Fibroblast of skin of left quadriceps (primary cell): ENCODE results near the gene ZDHHC4.
A peak's percentile ranks its signal among the peaks of the same experiment; 100 is the strongest.
"Not testable (repeated sequence)": the region's sequence is repeated elsewhere in the genome, so short reads cannot be mapped to it uniquely, and the experiment has no call there.

ENCODE experiments used
- DNase-seq, 2 experiments: peaks; one replicate each; pipeline ENCODE4 v3.0.0-alpha.2; 2013; ENCODE audit warnings: low read depth in 2 of 2

Gene ZDHHC4

GRCh38 chr7:6634971-6635370 lies 57.7 kb downstream of the ZDHHC4 start:
- not testable (repeated sequence) for DNase-seq

GRCh38 chr7:6636741-6637543 lies 59.7 kb downstream of the ZDHHC4 start, which contains the start of gene ZNF316:
ZNF316 (plus strand) TSS chr7:6637318; CDS start chr7:6642410, 5,092 bp downstream.
- DNase-seq = peak in 1 of 2 experiments; percentile 15

- no peak for DNase-seq
These were observed 60.4 kb downstream of the ZDHHC4 start for GRCh38 chr7:6637544-6638229.
